Stimulated activated CD8-positive, alpha-beta memory T cell treated with anti-CD3 and anti-CD28 coated beads, Interleukin-7, amount 100 ng/mL, for 1 hour (primary cell): ENCODE measurements around the gene KCNIP1.

Source experiments
- DNase-seq, 2 donors: peaks; one replicate each; pipeline ENCODE4 v3.0.0-alpha.2; 2020; ENCODE audit warnings: low read depth in 2 of 2

The KCNIP1 gene

DNA sequence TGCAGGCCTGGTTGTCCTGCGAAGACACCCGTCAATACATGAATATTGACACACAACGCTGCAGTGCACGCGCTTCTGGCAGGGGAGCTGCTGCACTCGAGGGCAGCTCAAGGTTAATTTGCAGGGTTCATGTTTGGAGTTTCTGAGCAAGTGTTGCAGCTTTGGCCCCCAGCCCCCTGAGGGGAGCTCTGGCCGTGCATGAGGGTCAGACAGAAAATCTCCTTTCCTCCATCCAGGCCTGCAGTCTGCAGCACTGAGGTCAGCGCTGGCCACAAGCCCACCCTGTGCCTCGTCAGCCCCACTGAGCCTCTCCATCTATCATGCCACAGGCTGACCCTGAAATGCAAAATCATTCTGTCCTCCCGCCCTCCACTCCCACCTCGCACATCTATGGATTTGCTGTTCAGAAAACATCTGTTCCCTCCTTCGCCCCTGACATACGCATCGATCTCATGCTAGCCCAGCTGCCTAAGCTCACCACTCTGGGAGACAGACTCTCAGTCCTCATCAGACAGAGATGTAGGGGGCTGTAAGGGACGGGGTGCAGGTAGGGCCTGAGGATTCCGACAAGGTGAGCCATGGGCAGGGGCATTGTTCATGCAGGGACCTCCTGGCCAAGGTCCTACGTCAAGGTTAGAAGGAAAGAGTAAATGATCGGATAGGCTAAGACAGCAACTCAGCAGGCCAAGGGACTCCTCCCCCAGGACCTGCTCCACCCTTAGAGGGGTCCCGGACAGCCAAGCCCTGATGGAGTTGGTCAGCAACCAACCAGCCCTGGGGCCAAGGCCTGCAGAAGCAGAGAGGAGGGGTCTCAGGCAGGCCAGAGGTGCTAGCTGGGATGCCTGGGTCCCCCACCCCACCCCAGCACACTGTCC lies 125.1 kb downstream of the KCNIP1 start:
- DNase-seq: no peak

DNA sequence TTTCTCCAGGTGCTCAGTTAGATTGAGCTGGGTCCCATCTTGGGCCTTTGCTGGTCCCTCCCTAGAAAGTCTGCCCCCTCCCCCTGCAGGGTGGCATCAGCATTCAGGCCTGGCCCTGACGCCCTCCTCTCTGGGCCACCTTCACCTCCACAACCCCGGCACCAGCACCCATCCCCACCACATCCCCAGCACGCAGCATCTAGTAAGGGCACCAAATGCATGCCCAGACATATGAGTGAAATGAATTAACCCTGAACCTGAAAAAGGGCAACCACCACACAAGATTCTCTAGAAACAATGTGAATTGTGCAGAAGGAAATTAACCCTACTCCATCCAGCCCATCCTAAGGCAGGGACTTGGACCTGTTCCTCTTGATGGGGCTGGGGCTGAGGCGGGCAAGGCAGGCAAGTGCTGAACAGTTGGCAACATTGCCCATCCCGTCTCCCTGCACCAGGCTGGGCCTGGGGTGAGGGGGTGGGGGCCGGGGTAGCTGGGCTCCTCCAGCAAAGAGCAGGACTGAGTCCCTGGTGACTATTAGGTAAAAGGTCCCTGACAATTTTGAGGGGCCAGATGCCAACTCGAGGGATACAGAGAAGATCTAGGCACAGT lies 125.9 kb downstream of the KCNIP1 start:
- no peak for DNase-seq

DNA sequence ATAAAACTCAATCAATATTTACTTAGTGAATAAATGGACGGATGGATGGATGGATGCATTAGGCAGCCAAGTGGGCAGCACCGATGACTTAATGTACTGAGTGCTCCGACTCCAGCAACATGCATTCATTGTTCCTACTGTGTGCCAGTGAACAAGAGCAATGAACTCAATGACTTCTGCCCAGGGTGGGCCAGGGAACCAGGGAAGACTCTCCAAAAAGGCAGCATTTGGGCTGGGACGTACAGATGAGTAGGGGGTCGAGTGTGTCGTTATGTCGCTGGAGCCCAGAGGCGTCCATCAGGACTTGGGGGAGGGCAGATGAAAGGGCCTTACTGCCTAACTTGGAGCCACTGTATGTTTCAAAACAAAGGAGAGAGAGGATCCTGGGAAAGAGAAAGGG lies 126.4 kb downstream of the KCNIP1 start:
- DNase-seq: no peak

DNA sequence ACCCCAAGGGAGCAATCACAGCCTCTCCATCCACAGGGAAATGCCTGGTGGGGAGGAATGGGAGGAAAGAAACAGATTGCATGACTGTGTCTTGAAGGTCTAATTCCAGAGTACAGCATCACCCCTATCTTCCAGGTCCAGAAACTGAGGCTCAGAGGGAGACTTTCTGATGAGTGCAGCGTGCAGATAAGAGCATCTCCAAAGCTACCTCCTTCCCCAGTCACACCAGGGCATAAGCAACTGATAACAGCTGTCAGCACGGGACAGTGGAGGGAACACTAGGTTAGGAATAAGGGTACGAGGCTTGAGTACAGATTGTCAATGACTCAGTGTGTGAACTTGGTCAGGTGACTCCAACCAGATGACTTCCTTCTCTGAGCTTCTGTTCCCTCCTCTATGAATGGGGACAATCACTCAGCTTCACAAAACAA lies 126.9 kb downstream of the KCNIP1 start:
- no peak for DNase-seq

DNA sequence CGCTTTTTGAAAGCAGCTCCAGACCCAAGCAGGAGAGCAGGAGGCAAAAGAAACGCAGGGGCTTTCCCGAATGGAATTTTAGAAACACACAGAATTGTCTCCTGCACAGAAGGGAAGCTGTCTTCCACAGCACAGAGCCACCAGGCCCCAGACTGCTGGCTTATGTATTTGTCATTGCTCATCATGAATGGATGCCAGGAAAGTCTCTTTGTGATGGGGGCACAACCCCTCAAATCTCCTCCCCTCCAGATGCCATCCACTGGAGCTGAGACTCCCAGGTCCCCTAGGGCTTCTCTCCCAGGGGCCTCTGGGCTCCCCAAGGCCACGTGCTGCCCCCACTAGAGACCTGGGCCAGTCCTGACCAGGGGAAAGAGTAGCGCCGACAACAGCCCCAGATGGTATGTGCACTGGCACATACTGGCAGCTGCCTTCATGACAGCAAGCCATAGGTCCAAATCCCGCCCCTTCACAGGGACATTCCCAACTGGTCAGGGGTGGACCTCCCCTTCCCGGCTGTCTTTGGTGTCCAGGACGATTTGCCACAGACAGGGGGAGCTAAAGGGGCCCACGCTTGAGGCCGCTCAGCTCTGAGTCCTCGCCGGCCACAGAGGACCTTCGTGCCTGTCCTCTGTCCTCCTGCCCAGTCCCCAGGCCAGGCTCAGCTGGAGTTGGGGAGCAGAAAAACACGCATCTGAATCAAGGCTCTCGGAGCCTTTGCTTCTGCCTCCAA lies 127.8 kb downstream of the KCNIP1 start:
- DNase-seq: no peak

DNA sequence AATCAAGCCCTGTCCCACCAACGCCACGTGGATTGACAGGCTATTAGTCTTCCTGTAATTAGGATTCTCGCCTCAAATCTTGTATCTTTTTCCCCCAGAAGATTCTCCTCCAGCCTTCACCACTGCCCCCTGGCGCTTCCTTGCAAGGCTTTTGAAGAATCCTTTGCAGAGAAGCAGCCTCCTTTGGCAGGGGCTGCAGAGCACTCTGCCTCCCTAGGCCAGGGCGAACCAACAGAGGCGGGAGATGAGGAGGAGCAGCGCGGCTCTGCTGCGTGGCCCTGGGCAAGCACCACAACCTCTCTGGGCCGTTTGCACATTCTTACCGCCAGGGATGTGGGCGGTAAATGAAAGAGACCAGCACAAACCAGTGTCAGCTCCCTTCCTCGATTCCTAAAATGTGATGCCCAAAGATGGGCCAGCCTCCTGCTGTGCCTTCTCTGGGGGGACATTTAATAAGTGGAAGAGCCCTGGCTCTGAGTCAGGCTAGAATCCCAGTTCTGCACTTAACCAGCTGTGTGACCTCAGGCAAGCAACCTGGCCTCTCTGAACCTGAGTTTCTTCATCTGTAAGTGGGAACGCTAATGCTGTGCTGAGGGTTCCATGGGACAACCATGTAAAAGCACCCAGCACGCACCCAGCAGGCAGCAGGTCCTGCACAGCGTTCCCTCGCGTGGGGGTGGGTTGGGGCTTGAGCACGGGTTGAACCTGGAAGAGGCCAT lies 128.6 kb downstream of the KCNIP1 start:
- no peak for DNase-seq

DNA sequence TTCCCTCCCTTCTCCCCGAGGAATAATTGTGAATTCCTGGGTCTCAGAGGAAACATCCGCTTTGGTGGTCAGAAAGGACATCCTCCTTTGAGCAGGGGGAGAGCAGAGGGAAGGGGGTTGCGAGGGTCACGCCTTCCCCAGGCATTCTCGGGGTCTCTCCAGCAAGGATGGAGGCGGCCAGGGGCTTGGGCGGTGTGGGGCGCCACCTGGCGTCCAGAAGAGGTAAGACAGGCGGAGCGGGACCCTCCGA lies 129.1 kb downstream of the KCNIP1 start:
- peak; percentile 6 to 15 for DNase-seq

DNA sequence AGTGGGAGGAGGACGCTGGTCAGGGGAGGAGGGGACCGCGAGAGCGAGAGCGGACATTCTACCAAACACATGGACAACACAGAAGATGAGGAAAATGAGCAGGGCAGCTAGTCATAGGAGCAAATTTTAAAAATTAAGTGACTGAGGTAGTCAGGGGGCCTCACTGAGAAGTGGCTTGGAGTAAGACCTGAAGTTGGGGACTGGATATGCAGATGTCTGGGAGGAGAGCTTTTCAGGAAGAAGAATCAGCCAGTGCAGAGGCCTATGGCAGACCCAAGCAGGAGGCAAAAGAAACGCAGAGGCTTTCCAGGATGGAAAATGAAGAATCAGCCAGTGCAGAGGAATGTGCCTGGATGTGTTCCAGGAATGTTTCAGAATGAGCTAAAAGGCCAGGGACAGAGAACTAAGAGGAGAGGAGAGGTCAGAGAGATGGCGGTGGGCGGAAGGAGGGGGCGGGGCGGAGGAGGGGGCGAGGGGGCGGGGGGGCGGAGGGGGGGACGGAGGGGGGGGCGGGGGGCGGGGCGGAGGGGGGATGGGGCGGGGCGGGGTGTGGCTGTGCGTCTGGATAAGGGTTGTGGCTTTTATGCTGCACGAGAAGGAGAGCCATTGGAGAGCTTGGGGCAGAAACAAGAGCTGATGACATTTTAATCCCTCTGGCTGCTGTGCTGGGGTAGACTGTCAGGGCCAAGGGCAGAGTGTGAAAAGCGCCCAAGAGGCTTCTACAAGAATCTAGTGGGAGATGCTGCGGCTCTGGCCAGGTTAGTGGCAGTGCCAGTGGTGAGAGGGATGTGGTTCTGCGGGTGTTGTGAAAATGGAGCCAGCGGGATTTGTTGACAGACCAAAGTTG lies 129.6 kb downstream of the KCNIP1 start:
- DNase-seq: no peak

DNA sequence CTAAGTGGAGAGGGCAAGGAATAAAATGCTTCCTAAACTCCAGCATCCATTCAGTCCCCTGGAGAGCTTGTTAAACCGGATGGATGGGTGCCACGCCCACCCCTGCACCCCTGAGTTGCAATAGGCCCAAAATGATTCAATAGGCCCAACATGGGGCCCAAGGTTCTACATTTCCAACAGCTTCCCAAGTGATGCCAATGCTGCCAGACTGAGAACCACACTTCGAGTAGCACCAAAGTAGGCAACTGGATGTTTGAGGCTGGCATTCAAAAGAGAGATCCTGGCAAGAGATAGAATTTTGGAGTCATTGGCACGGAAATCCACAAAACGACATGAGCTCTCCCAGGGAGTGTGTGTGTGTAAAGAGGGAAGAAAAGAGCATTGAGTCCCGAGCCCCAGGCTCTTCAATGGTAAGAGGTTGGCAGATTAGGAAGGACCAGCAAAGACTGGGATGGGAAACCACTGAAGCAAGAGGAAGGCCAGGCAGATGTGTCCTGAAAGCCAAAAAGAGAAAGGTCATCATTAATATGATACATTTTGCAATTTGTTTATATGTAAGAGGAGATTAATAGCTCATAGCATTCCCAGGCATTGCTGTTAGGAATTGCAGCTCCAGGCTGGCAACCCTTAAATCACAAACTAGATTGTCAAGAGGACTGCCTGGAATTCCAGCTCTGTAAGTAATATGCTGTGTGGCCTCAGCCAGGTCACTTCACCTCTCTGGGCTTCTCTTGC lies 130.6 kb downstream of the KCNIP1 start:
- no peak for DNase-seq

DNA sequence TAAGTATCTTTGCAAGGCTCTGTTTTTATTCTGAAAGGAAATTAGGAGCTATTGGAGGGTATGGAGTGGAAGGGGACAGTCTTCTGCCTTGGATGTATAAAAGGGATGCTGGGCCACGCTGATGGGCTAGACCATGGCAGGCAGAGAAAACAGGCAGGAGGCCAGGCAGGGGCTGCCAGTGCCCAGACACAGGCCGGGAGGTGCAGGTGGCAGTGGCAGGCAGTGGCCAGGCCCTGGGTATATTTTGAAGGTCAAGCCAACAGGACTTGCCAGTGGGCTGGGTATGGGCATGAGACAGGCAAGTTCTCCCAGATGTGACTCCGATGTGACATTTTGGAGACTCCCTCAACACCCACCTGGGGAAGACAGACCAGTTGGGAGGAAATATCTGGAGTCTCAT lies 131.9 kb downstream of the KCNIP1 start:
- DNase-seq: no peak

DNA sequence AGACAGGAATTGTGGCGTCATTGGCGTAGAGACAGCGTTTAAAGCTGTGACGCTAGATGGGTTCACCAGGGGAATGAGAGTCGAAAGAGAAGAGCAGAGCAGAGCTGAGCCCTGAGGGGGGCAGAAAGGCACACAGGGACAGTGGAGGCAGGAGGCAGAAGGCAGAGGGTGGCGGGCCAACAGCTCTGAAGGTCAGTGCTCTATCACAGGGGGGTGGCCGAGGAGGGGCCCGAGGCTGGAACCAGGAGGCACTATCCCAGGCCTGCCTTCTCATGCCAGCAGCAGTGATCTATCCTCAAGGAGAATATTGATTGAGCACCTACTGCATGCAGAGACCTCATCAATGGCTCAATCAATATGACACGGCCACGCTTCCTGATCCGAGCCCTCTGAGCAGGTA lies 132.4 kb downstream of the KCNIP1 start:
- no peak for DNase-seq

DNA sequence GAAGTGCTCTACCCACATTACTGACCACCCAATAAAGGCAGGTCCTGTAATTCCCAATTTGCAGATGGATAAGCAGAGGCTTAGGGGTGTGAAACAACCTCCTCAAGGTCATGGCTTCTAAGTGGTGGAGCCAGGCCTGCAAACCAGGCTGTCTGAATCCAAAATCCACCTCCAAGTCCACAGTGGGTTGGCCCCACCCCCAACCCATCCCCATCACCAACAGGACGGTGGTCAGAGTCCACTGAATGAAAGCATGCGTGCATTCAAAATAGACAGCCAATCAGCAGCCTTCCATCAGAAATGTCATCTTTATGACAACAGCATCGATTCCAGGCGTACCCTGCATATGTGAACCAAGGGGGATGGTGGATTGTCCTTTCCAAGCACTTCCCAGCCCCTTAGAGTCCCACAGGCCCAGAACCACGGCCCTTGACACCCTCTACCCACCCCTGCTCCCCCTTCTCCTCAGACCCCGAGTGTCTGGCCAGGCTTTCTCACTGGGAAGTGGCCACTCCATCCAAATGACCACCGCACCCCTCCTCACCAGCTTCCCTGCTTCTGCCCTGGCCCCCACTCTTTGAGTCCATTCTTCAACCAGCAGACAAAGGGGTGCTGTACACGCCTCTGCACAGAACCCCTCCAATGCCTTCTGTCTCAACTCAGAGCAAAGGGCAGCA lies 133.1 kb downstream of the KCNIP1 start:
- DNase-seq: no peak

DNA sequence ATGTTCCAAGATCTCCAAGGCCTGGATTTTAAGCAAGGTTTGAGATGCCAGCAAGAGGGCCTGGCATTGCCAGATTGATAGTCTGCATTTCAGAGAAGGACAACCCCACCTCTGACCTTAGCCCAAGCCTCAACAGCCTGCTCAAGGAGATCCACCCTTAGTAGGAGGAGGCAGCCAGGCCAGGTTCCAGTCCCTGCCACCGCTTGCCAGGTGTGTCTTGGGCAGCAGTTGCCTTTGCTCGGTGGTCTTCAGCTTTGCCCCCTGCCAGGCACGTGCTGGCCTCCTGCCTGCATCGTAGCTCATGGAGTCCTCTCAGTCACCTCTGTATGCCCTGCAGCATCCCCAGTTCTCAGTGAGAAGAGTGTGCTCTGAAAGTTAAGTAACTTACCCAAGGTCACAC lies 134.2 kb downstream of the KCNIP1 start:
- no peak for DNase-seq

DNA sequence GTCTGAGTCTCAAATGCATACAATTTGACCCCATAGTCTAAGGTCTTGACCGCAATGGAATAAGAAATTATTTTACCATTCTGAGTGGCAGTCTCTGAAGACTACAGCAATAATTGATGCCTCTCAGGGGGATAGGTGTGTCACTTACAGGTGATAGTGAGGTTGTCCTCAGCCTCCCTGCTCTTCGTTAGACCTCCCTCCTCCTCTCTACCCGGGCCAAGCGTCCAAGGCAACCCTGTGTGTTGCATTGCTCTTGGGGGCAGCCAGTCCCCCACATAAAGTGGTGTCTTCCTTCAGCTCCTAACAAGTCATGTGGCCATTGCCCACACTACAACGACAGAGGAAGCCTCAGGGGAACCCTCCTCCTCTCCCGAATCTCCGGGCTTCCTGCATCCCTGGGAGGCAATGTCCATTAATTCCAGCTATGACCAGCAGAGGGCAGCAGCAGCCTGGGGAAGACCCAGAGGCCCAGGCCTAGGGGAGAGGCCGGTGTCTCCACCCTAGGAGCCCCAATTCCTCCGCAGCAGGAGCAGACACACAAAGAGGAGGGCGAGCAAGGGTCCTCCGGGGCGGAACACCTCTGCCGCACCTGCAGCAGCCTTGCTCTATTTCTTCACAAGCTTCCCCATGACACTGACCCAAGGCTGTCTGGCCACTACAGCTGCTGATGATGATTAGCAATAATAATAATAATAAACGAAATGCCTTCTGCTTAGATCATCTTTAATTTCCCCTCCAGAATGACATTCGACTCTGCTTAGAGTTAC lies 134.8 kb downstream of the KCNIP1 start:
- DNase-seq: peak in 1 of 2 donors; percentile 26

DNA sequence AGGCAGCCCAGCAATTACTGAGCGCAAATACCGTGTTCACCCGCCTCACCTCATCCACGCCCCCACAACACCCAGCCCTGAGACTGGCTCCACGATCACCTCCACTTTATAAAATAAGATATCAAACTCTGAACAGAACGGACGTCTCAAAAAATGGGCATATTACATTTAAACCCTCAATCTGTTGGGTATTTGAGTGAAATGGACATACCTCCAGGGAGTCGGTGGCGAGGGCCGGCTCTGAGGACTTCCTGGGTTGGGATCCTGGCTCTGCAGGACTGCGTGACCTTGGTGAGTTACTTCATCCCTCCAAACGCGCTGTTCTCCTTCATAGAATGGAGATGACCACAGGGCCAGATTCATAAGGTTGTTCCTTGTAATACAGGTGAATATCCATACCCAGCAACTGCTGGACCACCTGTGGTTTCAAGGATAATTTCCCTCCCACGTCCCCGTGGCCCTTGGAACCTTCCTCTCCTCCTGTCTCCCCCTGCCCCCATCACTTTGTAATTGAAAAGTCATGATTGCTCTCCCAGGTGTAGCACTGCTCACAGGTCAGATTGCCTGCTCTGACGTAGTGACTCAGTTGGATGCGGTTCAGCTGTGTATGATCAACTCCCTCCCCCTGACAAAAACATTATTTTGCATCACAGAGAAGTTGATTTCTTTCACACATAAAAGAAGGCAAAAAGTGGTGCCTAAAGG lies 135.6 kb downstream of the KCNIP1 start:
- no peak for DNase-seq

DNA sequence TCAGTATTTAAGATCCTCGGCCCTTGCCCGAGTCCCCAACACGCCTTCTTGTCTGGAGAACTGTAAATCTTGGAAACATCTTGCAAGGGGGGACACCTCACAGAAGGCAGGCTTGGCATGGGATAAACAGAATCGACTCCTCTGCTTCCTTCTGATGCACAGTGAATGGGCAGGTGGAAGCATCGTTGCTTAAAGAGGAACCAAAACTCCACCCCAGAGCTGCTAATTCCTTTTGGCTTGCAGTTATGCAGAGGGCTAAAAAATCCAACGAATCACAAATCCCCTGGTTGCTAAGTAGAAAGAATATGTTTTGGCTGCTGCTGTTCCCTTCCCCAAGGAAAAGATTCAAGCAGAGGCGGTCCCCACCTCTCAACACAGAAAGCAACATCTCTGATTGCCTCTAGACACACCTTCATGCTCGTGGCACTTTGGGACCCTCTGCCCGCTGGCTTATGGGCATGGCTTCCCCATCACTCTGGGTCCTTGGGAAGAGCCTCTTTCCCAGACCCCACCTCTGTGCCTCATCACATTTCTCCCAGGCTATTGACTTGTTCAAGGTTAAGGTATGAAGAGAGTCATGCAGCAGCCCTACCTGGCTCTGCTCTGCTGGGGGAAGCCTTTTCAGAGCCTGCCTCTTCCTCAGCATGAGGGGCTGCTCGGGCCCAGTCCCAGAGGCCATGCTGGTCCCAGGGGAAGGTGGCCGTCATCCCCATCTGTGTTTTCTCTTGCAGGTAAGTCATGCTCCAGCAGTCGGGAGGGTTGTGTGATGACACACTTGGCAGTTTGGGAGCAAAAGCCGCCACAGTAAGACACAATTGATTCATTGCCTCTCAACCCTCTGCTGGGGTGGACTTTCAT lies 137.1 kb downstream of the KCNIP1 start:
- DNase-seq: no peak

DNA sequence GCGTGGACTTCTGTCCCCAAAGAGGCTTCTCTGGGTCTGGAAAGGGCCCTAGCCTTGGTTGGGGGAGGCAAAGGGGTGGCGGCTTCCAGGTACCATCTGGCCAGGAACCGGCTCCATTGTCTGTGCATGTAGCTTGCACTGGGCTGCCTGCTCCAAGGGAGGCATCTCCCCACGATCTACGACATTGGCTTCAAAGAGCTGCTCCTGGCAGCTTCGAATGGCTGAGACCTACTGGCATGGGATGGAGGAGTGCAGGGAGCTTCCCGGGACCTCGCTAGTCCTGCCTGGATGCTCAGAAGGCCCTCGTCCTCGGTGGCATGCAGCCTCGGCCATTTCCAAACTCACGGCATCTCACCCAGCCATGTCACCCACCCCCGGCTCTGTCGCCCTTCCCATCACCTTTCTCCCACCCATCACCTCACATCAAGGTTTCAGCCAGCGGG lies 137.8 kb downstream of the KCNIP1 start:
- DNase-seq: no peak
